Measurements from ENCODE around the gene EFL1. TPM values are rescaled to one million over a fixed set of nuclear protein-coding genes. Genes with fewer than 3 reads are reported as not detected.
"Not testable (repeated sequence)": the region's sequence is repeated elsewhere in the genome, so short reads cannot be mapped to it uniquely, and the experiment has no call there.

Gene EFL1
- total and polyA plus RNA-seq, 2 donors from 2014 or later: 9.2 to 16.6 TPM

- TF ChIP-seq CTCF (IDR thresholded peaks at IDR 0.05; ENCODE audit: borderline replicate concordance, extremely low read depth, insufficient read depth): no peak
- DNase-seq (peak in 2 of 5 donors; percentile 6 to 38), FAIRE-seq (no peak)
- Histone ChIP-seq H3K4me1 (ENCODE audit: control insufficient read depth in 2 of 3, insufficient read depth in 2 of 3, low read depth in 1 of 3, low read length in 3 of 3) (no peaks in the 10 kb centered on the region), H3K36me3 (ENCODE audit: control insufficient read depth in 2 of 3, insufficient read depth in 3 of 3, low read length in 3 of 3) (no peaks in the 10 kb centered on the region), H3K4me3 (ENCODE audit: low read length in 3 of 3) (no peak overlapping the region), H3K9me3 (ENCODE audit: control insufficient read depth in 2 of 3, insufficient read depth in 1 of 3, low read length in 3 of 3) (no peaks in the 10 kb centered on the region), H3K9ac (ENCODE audit: low read length in 3 of 3) (no peak overlapping the region), H3K27me3 (ENCODE audit: control insufficient read depth, insufficient read depth, low read length) (no peaks in the 10 kb centered on the region), H3K27ac (ENCODE audit: low read depth in 2 of 2, low read length in 2 of 2) (no peak overlapping the region)
- intact Hi-C loops (cut with DNase I): no loop called here
These were observed 41.6 kb upstream of the EFL1 start for GRCh38 chr15:82303956-82304777.

GRCh38 chr15:82301296-82302016 lies 38.9 kb upstream of the EFL1 start:
- FAIRE-seq (no peak), DNase-seq (no peak)
- Histone ChIP-seq H3K4me1 (ENCODE audit: control insufficient read depth in 2 of 3, insufficient read depth in 2 of 3, low read depth in 1 of 3, low read length in 3 of 3) (no peaks in the 10 kb centered on the region), H3K9me3 (ENCODE audit: control insufficient read depth in 2 of 3, insufficient read depth in 1 of 3, low read length in 3 of 3) (no peaks in the 10 kb centered on the region), H3K27ac (ENCODE audit: low read depth in 2 of 2, low read length in 2 of 2) (no peak overlapping the region), H3K4me3 (ENCODE audit: low read length in 3 of 3) (no peak overlapping the region), H3K9ac (ENCODE audit: low read length in 3 of 3) (no peak overlapping the region), H3K36me3 (ENCODE audit: control insufficient read depth in 2 of 3, insufficient read depth in 3 of 3, low read length in 3 of 3) (no peaks in the 10 kb centered on the region), H3K27me3 (ENCODE audit: control insufficient read depth, insufficient read depth, low read length) (no peaks in the 10 kb centered on the region)
- TF ChIP-seq CTCF (IDR thresholded peaks at IDR 0.05; ENCODE audit: borderline replicate concordance, extremely low read depth, insufficient read depth): no peak
- intact Hi-C loops (cut with DNase I): no loop called here

GRCh38 chr15:82300883-82301282 lies 38.3 kb upstream of the EFL1 start:
- intact Hi-C loops (cut with DNase I): no loop called here
- peak in 1 of 5 donors; percentile 4 for DNase-seq

GRCh38 chr15:82300326-82300725 lies 37.8 kb upstream of the EFL1 start:
- H3K27ac ChIP-seq (ENCODE audit: low read depth in 2 of 2, low read length in 2 of 2); FAIRE-seq: not testable (repeated sequence)

More at GRCh38 chr15:82300883-82301282, 38.3 kb upstream of the EFL1 start:
- no peaks in the 10 kb centered on the region for H3K4me1 ChIP-seq (ENCODE audit: control insufficient read depth in 2 of 3, insufficient read depth in 2 of 3, low read depth in 1 of 3, low read length in 3 of 3)
- H3K9ac ChIP-seq (ENCODE audit: low read length in 3 of 3): no peak overlapping the region
- no peak overlapping the region for H3K4me3 ChIP-seq (ENCODE audit: low read length in 3 of 3)
- no peak overlapping the region for H3K27ac ChIP-seq (ENCODE audit: low read depth in 2 of 2, low read length in 2 of 2)
- no peak for TF ChIP-seq CTCF (IDR thresholded peaks at IDR 0.05; ENCODE audit: borderline replicate concordance, extremely low read depth, insufficient read depth)
- no peaks in the 10 kb centered on the region for H3K9me3 ChIP-seq (ENCODE audit: control insufficient read depth in 2 of 3, insufficient read depth in 1 of 3, low read length in 3 of 3)
- H3K36me3 ChIP-seq (ENCODE audit: control insufficient read depth in 2 of 3, insufficient read depth in 3 of 3, low read length in 3 of 3): no peaks in the 10 kb centered on the region
- H3K27me3 ChIP-seq (ENCODE audit: control insufficient read depth, insufficient read depth, low read length): no peaks in the 10 kb centered on the region
- FAIRE-seq: no peak

GRCh38 chr15:82299511-82299914 lies 37.0 kb upstream of the EFL1 start:
- H3K27me3 ChIP-seq (ENCODE audit: control insufficient read depth, insufficient read depth, low read length); H3K27ac ChIP-seq (ENCODE audit: low read depth in 2 of 2, low read length in 2 of 2); H3K36me3 ChIP-seq (ENCODE audit: control insufficient read depth in 2 of 3, insufficient read depth in 3 of 3, low read length in 3 of 3); H3K4me1 ChIP-seq (ENCODE audit: control insufficient read depth in 2 of 3, insufficient read depth in 2 of 3, low read depth in 1 of 3, low read length in 3 of 3); FAIRE-seq; intact Hi-C loops (cut with DNase I); H3K9ac ChIP-seq (ENCODE audit: low read length in 3 of 3); H3K4me3 ChIP-seq (ENCODE audit: low read length in 3 of 3); H3K9me3 ChIP-seq (ENCODE audit: control insufficient read depth in 2 of 3, insufficient read depth in 1 of 3, low read length in 3 of 3); DNase-seq: not testable (repeated sequence)

More at GRCh38 chr15:82300326-82300725, 37.8 kb upstream of the EFL1 start:
- H3K27me3 ChIP-seq (ENCODE audit: control insufficient read depth, insufficient read depth, low read length); H3K9me3 ChIP-seq (ENCODE audit: control insufficient read depth in 2 of 3, insufficient read depth in 1 of 3, low read length in 3 of 3); DNase-seq; H3K4me3 ChIP-seq (ENCODE audit: low read length in 3 of 3); H3K9ac ChIP-seq (ENCODE audit: low read length in 3 of 3); H3K4me1 ChIP-seq (ENCODE audit: control insufficient read depth in 2 of 3, insufficient read depth in 2 of 3, low read depth in 1 of 3, low read length in 3 of 3); H3K36me3 ChIP-seq (ENCODE audit: control insufficient read depth in 2 of 3, insufficient read depth in 3 of 3, low read length in 3 of 3); intact Hi-C loops (cut with DNase I): not testable (repeated sequence)

Data from kidney (tissue), 14 donors.